AG04450 (cell line): ENCODE results near the gene KHNYN. TPM values are rescaled to one million over a fixed set of nuclear protein-coding genes. Genes with fewer than 3 reads are reported as not detected.

Source experiments
- CTCF ChIA-PET: fragments of 300-600, 350-600 bp; formaldehyde crosslinking; extraction: SDS; loops from one replicate; lab custom pipeline; 2022; ENCODE audit warnings: antibody characterized with exemption, inconsistent platforms; lab: Charles Lee
- POLR2A ChIA-PET: fragments of 350-600 bp; formaldehyde crosslinking; extraction: SDS; loops from one replicate; lab custom pipeline; 2021; ENCODE audit warnings: antibody characterized with exemption, inconsistent platforms; lab: Yijun Ruan, JAX
- DNase-seq: peaks from one replicate; pipeline ENCODE4 v3.0.0-alpha.2; 2011; ENCODE audit warnings: low read depth, low spot score
- H3K27ac ChIP-seq: one replicate; pipeline ENCODE4 v1.5.1; 2012; ENCODE audit warnings: low read depth, low read length, control low read depth
- H3K27me3 ChIP-seq: one replicate; pipeline ENCODE4 v1.6.0; 2012; ENCODE audit warnings: low read length; ENCODE audit not compliant: control insufficient read depth, insufficient read depth
- H3K4me3 ChIP-seq: 2 replicates; pipeline ENCODE4 v1.5.1; 2011; ENCODE audit warnings: mild to moderate bottlenecking, low read depth, low read length, control low read depth
- H3K9me3 ChIP-seq: 2 replicates; pipeline ENCODE4 v1.5.1; 2012; ENCODE audit warnings: low read length; ENCODE audit not compliant: control insufficient read depth, insufficient read depth
- polyA plus RNA-seq: library from polyadenylated mRNA; depleted of rRNA; stranded (reverse); fragments of >200 nt; gene quantifications from 2 replicates; pipeline ENCODE4 v1.2.3, GENCODE V29; 2011
- TF ChIP-seq, protein P1 (sequence below): IDR thresholded peaks from 2 replicates; pipeline ENCODE4 v1.5.1; 2011; ENCODE audit warnings: low read depth, low read length, control low read depth, inconsistent platforms

Gene KHNYN
- polyA plus RNA-seq, 1 experiment: 16.8 TPM

GRCh38 chr14:24426912-24427536 is 2.7 kb upstream of the KHNYN start:
- H3K9me3 ChIP-seq: peaks cover 3% of the 10 kb centered on the region; the same call in 1 of the 2 replicates
- no peak overlapping the region for H3K27ac ChIP-seq
- POLR2A ChIA-PET: no interaction called here
- peaks cover 3% of the 10 kb centered on the region for H3K27me3 ChIP-seq
- no peak for DNase-seq
- no peak overlapping the region for H3K4me3 ChIP-seq
- TF ChIP-seq, protein P1, sequence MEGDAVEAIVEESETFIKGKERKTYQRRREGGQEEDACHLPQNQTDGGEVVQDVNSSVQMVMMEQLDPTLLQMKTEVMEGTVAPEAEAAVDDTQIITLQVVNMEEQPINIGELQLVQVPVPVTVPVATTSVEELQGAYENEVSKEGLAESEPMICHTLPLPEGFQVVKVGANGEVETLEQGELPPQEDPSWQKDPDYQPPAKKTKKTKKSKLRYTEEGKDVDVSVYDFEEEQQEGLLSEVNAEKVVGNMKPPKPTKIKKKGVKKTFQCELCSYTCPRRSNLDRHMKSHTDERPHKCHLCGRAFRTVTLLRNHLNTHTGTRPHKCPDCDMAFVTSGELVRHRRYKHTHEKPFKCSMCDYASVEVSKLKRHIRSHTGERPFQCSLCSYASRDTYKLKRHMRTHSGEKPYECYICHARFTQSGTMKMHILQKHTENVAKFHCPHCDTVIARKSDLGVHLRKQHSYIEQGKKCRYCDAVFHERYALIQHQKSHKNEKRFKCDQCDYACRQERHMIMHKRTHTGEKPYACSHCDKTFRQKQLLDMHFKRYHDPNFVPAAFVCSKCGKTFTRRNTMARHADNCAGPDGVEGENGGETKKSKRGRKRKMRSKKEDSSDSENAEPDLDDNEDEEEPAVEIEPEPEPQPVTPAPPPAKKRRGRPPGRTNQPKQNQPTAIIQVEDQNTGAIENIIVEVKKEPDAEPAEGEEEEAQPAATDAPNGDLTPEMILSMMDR: no peak
- CTCF ChIA-PET: interaction anchor here (13.3 kb wide), 1 partner anchor 95 kb away, joined by 712 read pairs; the partner anchor contains the start of genes ADCY4 and RIPK3

- Histone ChIP-seq H3K27ac (no peak overlapping the region), H3K9me3 (peaks cover 3% of the 10 kb centered on the region; the same call in 1 of the 2 replicates), H3K4me3 (no peak overlapping the region), H3K27me3 (peaks cover 3% of the 10 kb centered on the region)
- TF ChIP-seq, protein P1: no peak
- CTCF ChIA-PET: interaction anchor here (0.9 to 13.3 kb wide), 2 partner anchors 62 to 96 kb away, joined by 4 to 712 read pairs; partner anchors contain the start of genes ADCY4 and RIPK3
- POLR2A ChIA-PET: no interaction called here
- DNase-seq: no peak
Observed at GRCh38 chr14:24427537-24428508, 1.9 kb upstream of the KHNYN start.

DNA sequence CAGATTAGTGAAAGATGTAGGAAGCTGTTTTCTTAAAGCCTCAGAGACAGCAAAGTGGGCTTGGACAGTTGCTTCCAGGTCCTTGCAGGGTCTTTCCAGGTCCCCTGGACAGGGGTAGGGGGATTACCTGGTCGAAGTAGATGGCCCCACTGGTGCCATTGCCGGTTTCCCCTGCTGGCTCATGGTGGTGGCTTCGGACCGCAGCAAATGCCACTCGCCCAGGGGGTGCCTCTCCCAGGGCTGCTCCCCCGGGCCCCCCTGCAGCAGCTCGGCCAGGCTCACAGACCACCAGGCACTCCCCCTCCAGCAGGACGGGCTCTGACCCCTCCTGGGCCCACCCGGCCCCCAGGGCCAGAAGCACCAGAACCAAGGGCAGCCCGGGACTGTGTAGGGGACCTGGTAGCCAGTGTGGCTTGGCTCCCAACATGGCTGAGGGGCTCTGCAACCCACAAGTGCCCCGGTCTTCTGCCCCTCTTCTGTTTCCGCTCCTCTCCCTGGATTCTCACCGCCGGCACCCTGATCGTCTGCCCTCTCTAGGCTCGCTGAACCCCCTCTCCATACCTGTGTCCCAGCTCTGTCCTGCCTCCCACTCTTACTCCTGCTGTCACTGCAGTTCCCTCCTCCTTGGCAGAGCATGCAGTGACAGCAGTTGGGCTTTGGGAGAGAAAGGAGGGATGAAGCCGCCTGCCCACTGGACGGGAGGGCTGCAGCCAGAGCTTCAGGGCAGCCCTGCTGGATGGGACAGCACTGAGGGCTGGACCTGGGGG is 943 bp upstream of the KHNYN start:
- no peak overlapping the region for H3K27ac ChIP-seq
- CTCF ChIA-PET: interaction anchor here (0.9 to 13.3 kb wide), 3 partner anchors 62 to 97 kb away, joined by 4 to 712 read pairs (median 160); partner anchors contain the start of genes ADCY4 and RIPK3
- POLR2A ChIA-PET: interaction anchor here (1.1 to 3.1 kb wide), 2 partner anchors 63 to 130 kb away, joined by 3 to 42 read pairs; partner anchors contain the start of genes DHRS1 and NOP9

GRCh38 chr14:24430143-24430681 is 458 bp downstream of the KHNYN start:
- no peaks in the 10 kb centered on the region for H3K27me3 ChIP-seq
- ChIA-PET POLR2A (interaction anchor here (0.6 to 3.1 kb wide), 17 partner anchors 11 to 171 kb away, joined by 3 to 42 read pairs (median 3); partner anchors contain the start of genes DHRS1, NOP9, NYNRIN and SDR39U1), CTCF (interaction anchor here (0.6 to 13.3 kb wide), 15 partner anchors 12 to 234 kb away, joined by 3 to 712 read pairs (median 24); partner anchors contain the start of genes ADCY4, CIDEB, LTB4R and LTB4R2)
- TF ChIP-seq, protein P1: no peak
- DNase-seq: no peak
- H3K4me3 ChIP-seq: peak overlapping the region; percentile 82
- H3K9me3 ChIP-seq: peaks cover 3% of the 10 kb centered on the region; the same call in 1 of the 2 replicates
- peak overlapping the region; percentile 87 for H3K27ac ChIP-seq

More for the DNA sequence above, 943 bp upstream of the KHNYN start:
- no peak for DNase-seq
- no peaks in the 10 kb centered on the region for H3K27me3 ChIP-seq
- peaks cover 3% of the 10 kb centered on the region; the same call in 1 of the 2 replicates for H3K9me3 ChIP-seq
- no peak overlapping the region for H3K4me3 ChIP-seq
- TF ChIP-seq, protein P1: no peak
